ENCODE data around the gene NINJ1.

- TF ChIP-seq CREM (CRISPR knock-in tag; IDR thresholded peaks at IDR 0.05) = no peak
- no peak for TF ChIP-seq CTCF (IDR thresholded peaks at IDR 0.05)
- no peak for TF ChIP-seq SP1 (CRISPR knock-in tag; conservative IDR thresholded peaks at IDR 0.05)
- no peak for TF ChIP-seq MAX (CRISPR knock-in tag; IDR thresholded peaks at IDR 0.05)
- TF ChIP-seq ATF3 (CRISPR knock-in tag; conservative IDR thresholded peaks at IDR 0.05) = no peak
Observed at GRCh38 chr9:93081081-93081529, 52.9 kb downstream of the NINJ1 start.
